Uterus (tissue), 4 donors: ENCODE results near the gene HNRNPH3. TPM values are rescaled to one million over a fixed set of nuclear protein-coding genes. Genes with fewer than 3 reads are reported as not detected.
A peak's percentile ranks its signal among the peaks of the same experiment; 100 is the strongest.

Experiments
- DNase-seq, 2 donors: peaks; one replicate each; pipeline ENCODE4 v3.0.0-alpha.2; 2019 to 2020
- H3K27ac ChIP-seq, 2 donors: fragments of 200-600 bp; sonication (generic); 1 replicate in 1 of 2; 2 replicates in 1 of 2; pipeline ENCODE4 v1.5.1; 2016 to 2018
- H3K27me3 ChIP-seq, 2 donors: fragments of 200-600 bp; sonication (generic); one replicate each; pipeline ENCODE4 v1.5.1; 2018 to 2019; ENCODE audit warnings: control low read depth in 1 of 2
- H3K36me3 ChIP-seq, 2 donors: fragments of 200-600 bp; sonication (generic); one replicate each; pipeline ENCODE4 v1.5.1; 2019; ENCODE audit warnings: control low read depth in 1 of 2
- H3K4me1 ChIP-seq, 2 donors: fragments of 200-600 bp; sonication (generic); one replicate each; pipeline ENCODE4 v1.5.1; 2018 to 2019; ENCODE audit warnings: control low read depth in 1 of 2
- H3K4me3 ChIP-seq, 2 donors: fragments of 200-600 bp; sonication (generic); 1 replicate in 1 of 2; 2 replicates in 1 of 2; pipeline ENCODE4 v1.5.1; 2018 to 2019; ENCODE audit warnings: mild to moderate bottlenecking in 1 of 2
- H3K9me3 ChIP-seq, 2 donors: fragments of 200-600 bp; sonication (generic); one replicate each; pipeline ENCODE4 v1.5.1; 2019; ENCODE audit warnings: control low read depth in 1 of 2
- POLR2A ChIP-seq, 2 donors: fragments of 450-650 bp; IDR thresholded peaks; one replicate each; pipeline ENCODE4 v1.6.1; 2016; ENCODE audit warnings: antibody characterized with exemption in 2 of 2, mild to moderate bottlenecking in 1 of 2, moderate library complexity in 1 of 2
- intact Hi-C: fragments of 100-400 bp; cut with DNase I; formaldehyde crosslinking; loops from one replicate; pipeline ENCODE4 v1.15.1; 2023; ENCODE audit warnings: low total_unique reads
- total RNA-seq, 4 donors: library from RNA; depleted of rRNA in 3 of 4; stranded (reverse); fragments of >200 nt in 3 of 4; gene quantifications; one replicate each; pipeline versions ENCODE4 v1.1.0 to v1.2.4, GENCODE V29; 2014 to 2023
- TF ChIP-seq, protein P1 (sequence below), 4 experiments: fragments of 200-600 bp in 2 of 4; fragments of 450-650 bp in 2 of 4; sonication (generic) in 2 of 4; IDR thresholded peaks; one replicate each; pipeline ENCODE4 v1.5.1; 2016 to 2019; ENCODE audit warnings: antibody characterized with exemption in 4 of 4, mild to moderate bottlenecking in 2 of 4, moderate library complexity in 1 of 4
- donor health status: DM: yes; HTN: yes; CAD: no.

The HNRNPH3 gene
- 100 to 1,000 TPM in 1 of 4 donors, 10 to 100 TPM in 3; 30.0 to 144 (median 63.7) TPM for total RNA-seq

GRCh38 chr10:68331455-68332258 lies at the start of gene HNRNPH3:
Gene HNRNPH3 (plus strand): TSS chr10:68332064. CDS start chr10:68337222, 5,158 bp downstream.
- no peaks in the 10 kb centered on the region for H3K9me3 ChIP-seq
- intact Hi-C loops = no loop called here
- peak within 1 kb of the TSS; percentile 99 to 100 for H3K27ac ChIP-seq
- H3K36me3 ChIP-seq = no peaks in the 10 kb centered on the region
- TF ChIP-seq POLR2A (IDR thresholded peaks at IDR 0.05) = peak; percentile 99 to 100
- TF ChIP-seq, protein P1, sequence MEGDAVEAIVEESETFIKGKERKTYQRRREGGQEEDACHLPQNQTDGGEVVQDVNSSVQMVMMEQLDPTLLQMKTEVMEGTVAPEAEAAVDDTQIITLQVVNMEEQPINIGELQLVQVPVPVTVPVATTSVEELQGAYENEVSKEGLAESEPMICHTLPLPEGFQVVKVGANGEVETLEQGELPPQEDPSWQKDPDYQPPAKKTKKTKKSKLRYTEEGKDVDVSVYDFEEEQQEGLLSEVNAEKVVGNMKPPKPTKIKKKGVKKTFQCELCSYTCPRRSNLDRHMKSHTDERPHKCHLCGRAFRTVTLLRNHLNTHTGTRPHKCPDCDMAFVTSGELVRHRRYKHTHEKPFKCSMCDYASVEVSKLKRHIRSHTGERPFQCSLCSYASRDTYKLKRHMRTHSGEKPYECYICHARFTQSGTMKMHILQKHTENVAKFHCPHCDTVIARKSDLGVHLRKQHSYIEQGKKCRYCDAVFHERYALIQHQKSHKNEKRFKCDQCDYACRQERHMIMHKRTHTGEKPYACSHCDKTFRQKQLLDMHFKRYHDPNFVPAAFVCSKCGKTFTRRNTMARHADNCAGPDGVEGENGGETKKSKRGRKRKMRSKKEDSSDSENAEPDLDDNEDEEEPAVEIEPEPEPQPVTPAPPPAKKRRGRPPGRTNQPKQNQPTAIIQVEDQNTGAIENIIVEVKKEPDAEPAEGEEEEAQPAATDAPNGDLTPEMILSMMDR (IDR thresholded peaks at IDR 0.05) = peak in 2 of 4 experiments; percentile 15 to 19
- H3K4me1 ChIP-seq = peaks cover 0 to 5% of the 10 kb centered on the region in 2 donors
- H3K27me3 ChIP-seq = no peaks in the 10 kb centered on the region
- DNase-seq = peak; percentile 98 to 99
- peak within 1 kb of the TSS; percentile 97 to 98 for H3K4me3 ChIP-seq

DNA sequence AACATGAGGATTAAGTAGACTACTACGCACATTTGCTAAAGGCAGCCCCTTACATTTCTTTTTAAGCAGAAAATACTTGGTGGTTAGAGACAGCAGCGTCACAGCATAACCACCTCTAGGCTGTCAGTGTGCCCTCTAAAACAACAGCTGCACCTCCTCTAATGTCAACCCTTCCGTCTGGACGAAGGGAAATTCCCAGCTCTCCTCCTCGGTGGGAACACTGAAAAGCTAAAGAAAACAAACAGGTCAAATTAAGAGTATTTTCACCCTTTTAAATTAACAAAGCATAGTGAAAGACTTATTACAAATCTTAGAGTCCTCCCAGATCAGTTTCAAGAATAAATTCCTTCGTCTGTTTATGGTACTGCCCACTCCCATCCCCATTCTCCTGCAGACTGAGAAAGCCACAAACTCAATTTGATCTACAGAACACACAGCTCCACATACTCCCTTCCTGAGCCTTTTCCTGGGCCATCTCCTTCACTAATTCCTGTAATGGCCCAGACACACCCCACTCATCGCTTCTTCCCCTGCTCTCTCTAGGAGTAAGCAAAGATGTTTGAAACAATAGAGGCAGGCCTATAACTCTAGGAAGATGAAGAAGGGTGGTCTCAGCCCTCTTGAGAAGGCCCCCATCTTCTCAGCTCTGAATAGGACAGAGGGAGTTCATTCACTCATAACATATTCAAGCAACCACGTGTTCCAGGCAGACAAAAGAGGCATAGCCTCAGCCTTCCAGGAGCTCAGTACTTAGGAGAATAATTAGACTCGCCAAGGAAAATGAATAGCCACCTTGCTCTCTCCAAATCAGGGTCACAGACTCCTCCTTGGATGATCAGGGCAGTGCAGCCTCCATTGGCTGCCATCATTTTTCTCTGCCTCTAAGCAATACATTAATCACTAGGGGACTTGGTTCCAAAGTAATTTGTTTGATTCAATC lies 47.5 kb upstream of the HNRNPH3 start:
- no peaks in the 10 kb centered on the region for H3K27me3 ChIP-seq
- TF ChIP-seq, protein P1 (IDR thresholded peaks at IDR 0.05) = no peak
- no peak for TF ChIP-seq POLR2A (IDR thresholded peaks at IDR 0.05)
- DNase-seq = no peak
- no peaks in the 10 kb centered on the region for H3K4me1 ChIP-seq
- no peaks in the 10 kb centered on the region for H3K9me3 ChIP-seq
- no peaks in the 10 kb centered on the region for H3K36me3 ChIP-seq
- no peak overlapping the region for H3K27ac ChIP-seq
- H3K4me3 ChIP-seq = no peak overlapping the region
- intact Hi-C loops = no loop called here

DNA sequence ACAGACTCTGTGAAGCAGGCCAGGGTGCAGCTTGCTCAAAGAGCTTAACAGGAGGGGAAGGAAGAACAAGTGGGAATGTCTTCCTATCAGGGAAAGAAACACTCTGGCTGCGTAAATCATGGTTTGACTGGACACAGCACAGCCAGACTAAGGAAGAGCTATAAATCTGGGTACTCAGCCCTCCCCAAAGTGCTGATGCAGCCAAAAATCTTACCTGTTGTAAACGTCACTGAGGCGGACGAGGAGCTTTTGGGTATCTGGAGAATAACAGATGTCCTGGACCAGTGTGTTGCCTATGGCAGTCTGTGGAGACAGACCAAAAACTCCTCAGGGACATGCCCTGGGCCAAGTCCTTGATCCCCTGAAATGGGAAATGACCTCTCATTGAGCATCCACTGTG lies 43.1 kb upstream of the HNRNPH3 start:
- TF ChIP-seq, protein P1 (IDR thresholded peaks at IDR 0.05) = no peak
- no peak for TF ChIP-seq POLR2A (IDR thresholded peaks at IDR 0.05)
- no peak overlapping the region for H3K27ac ChIP-seq
- no peaks in the 10 kb centered on the region for H3K9me3 ChIP-seq
- no peak for DNase-seq
- intact Hi-C loops = no loop called here
- H3K4me1 ChIP-seq = no peaks in the 10 kb centered on the region
- no peaks in the 10 kb centered on the region for H3K36me3 ChIP-seq
- H3K4me3 ChIP-seq = no peak overlapping the region
- H3K27me3 ChIP-seq = no peaks in the 10 kb centered on the region

- no peak for DNase-seq
- Histone ChIP-seq H3K27me3 (no peaks in the 10 kb centered on the region), H3K4me1 (no peaks in the 10 kb centered on the region), H3K9me3 (no peaks in the 10 kb centered on the region), H3K4me3 (no peak overlapping the region), H3K36me3 (no peaks in the 10 kb centered on the region), H3K27ac (no peak overlapping the region)
- intact Hi-C loops = no loop called here
- no peak for TF ChIP-seq POLR2A (IDR thresholded peaks at IDR 0.05)
- TF ChIP-seq, protein P1 (IDR thresholded peaks at IDR 0.05) = no peak
Observed at GRCh38 chr10:68290736-68291135, 41.1 kb upstream of the HNRNPH3 start.
